B cell (primary cell): ENCODE data around the gene MAPT. TPM values are rescaled to one million over a fixed set of nuclear protein-coding genes. Genes with fewer than 3 reads are reported as not detected.

Experiments
- ATAC-seq: fragments of 200-7000 bp; cut with Tn5 transposase; one replicate; pipeline ENCODE4 v1.10.0; 2021; ENCODE audit warnings: low read depth, mild to moderate bottlenecking, moderate number of reproducible peaks, moderate library complexity
- CTCF ChIA-PET: fragments of 350-600 bp; sonication (Branson Sonifier 250); formaldehyde crosslinking; loops from one replicate; lab custom pipeline; 2021; ENCODE audit warnings: antibody characterized with exemption, inconsistent platforms; lab: Charles Lee
- POLR2A ChIA-PET: fragments of 350-600 bp; sonication (Branson Sonifier 250); formaldehyde crosslinking; loops from one replicate; lab custom pipeline; 2021; ENCODE audit warnings: antibody characterized with exemption; lab: Charles Lee
- DNase-seq: peaks from one replicate; pipeline ENCODE4 v3.0.0; 2013
- H2AFZ ChIP-seq: 2 replicates; pipeline ENCODE4 v1.6.1; 2012; ENCODE audit warnings: mild to moderate bottlenecking, low read depth, low read length; ENCODE audit not compliant: insufficient read depth, poor library complexity, severe bottlenecking
- H3K27ac ChIP-seq, 2 donors: 1 replicate in 1 of 2; 2 replicates in 1 of 2; pipeline ENCODE4 v1.5.1; 2012 to 2013; ENCODE audit warnings: low read length in 2 of 2, mild to moderate bottlenecking in 2 of 2, moderate library complexity in 1 of 2
- H3K27me3 ChIP-seq, 4 experiments: fragments of 200-600 bp in 1 of 4; sonication (generic) in 1 of 4; replicated peaks in 1 of 4; 1 replicate in 2 of 4; 2 replicates in 2 of 4; pipeline versions ENCODE4 v1.6.1 to v1.7.0; 2013 to 2016; ENCODE audit warnings: low read length in 3 of 4, mild to moderate bottlenecking in 2 of 4, mixed read lengths in 1 of 4, moderate library complexity in 1 of 4; ENCODE audit not compliant: insufficient read depth in 4 of 4, control insufficient read depth in 3 of 4; ENCODE audit errors: control extremely low read depth in 1 of 4
- H3K36me3 ChIP-seq, 2 experiments: replicated peaks in 1 of 2; 1 replicate in 1 of 2; 2 replicates in 1 of 2; pipeline versions ENCODE4 v1.6.1 to v1.7.1; 2013; ENCODE audit warnings: low read length in 1 of 2; ENCODE audit not compliant: insufficient read depth in 2 of 2, control insufficient read depth in 1 of 2; ENCODE audit errors: control extremely low read depth in 1 of 2, extremely low read depth in 1 of 2
- H3K4me1 ChIP-seq, 2 donors: fragments of 200-600 bp in 1 of 2; sonication (generic) in 1 of 2; 1 replicate in 1 of 2; 2 replicates in 1 of 2; pipeline versions ENCODE4 v1.5.1 to v1.6.1; 2013 to 2017; ENCODE audit warnings: low read length in 2 of 2; ENCODE audit not compliant: control insufficient read depth in 2 of 2, insufficient read depth in 2 of 2
- H3K4me2 ChIP-seq: replicated peaks from 2 replicates; pipeline ENCODE3; 2012; ENCODE audit warnings: mild to moderate bottlenecking, low read depth, low read length; ENCODE audit not compliant: poor library complexity, severe bottlenecking
- H3K4me3 ChIP-seq, 5 experiments: fragments of 200-600 bp in 1 of 5; sonication (generic) in 1 of 5; 1 replicate in 3 of 5; 2 replicates in 2 of 5; pipeline versions ENCODE4 v1.5.1 to v1.7.0; 2011 to 2016; ENCODE audit warnings: low read length in 4 of 5, mild to moderate bottlenecking in 4 of 5, low read depth in 2 of 5, control low read depth in 1 of 5, moderate library complexity in 1 of 5; ENCODE audit not compliant: insufficient read depth in 1 of 5; ENCODE audit errors: control extremely low read depth in 1 of 5, extremely low read depth in 1 of 5
- H3K79me2 ChIP-seq: fragments of 200-600 bp; sonication (generic); one replicate; pipeline ENCODE4 v1.6.0; 2016; ENCODE audit warnings: low read length; ENCODE audit not compliant: control insufficient read depth, insufficient read depth
- H3K9ac ChIP-seq: fragments of 200-600 bp; sonication (generic); 2 replicates; pipeline ENCODE4 v1.6.1; 2017; ENCODE audit warnings: mild to moderate bottlenecking, low read length, moderate library complexity
- H3K9me3 ChIP-seq, 3 donors: one replicate each; pipeline versions ENCODE4 v1.6.1 to v1.7.1; 2013; ENCODE audit warnings: low read length in 2 of 3; ENCODE audit not compliant: control insufficient read depth in 2 of 3, insufficient read depth in 1 of 3; ENCODE audit errors: control extremely low read depth in 1 of 3
- H4K20me1 ChIP-seq: 2 replicates; pipeline ENCODE4 v1.6.0; 2012; ENCODE audit warnings: mild to moderate bottlenecking, low read length; ENCODE audit not compliant: insufficient read depth, control insufficient read depth, poor library complexity, severe bottlenecking
- H3K27ac Mint-ChIP-seq: one replicate; pipeline ENCODE4 v1.8.0; 2021; ENCODE audit warnings: mixed read lengths
- H3K27me3 Mint-ChIP-seq: one replicate; pipeline ENCODE4 v1.8.0; 2021; ENCODE audit warnings: mixed read lengths
- H3K4me1 Mint-ChIP-seq: one replicate; pipeline ENCODE4 v1.8.0; 2021; ENCODE audit warnings: mixed read lengths
- H3K4me3 Mint-ChIP-seq: one replicate; pipeline ENCODE4 v1.8.0; 2021; ENCODE audit warnings: mixed read lengths
- H3K9me3 Mint-ChIP-seq: one replicate; pipeline ENCODE4 v1.8.0; 2022; ENCODE audit warnings: mixed read lengths; ENCODE audit not compliant: insufficient read depth
- CTCF ChIP-seq: fragments of 200-600 bp; IDR thresholded peaks from one replicate; pipeline ENCODE4 v1.8.0; 2022; ENCODE audit warnings: antibody characterized with exemption, mild to moderate bottlenecking
- EZH2 ChIP-seq: IDR thresholded peaks from 2 replicates; pipeline ENCODE4 v1.6.1; 2012; ENCODE audit warnings: borderline replicate concordance, low read depth, mild to moderate bottlenecking, moderate library complexity, low read length; ENCODE audit not compliant: insufficient read depth, poor library complexity, severe bottlenecking
- WGBS: methylation state at CpG from one replicate; pipeline ENCODE4 v1.1.5; 2013; ENCODE audit warnings: missing lambda C conversion rate; ENCODE audit not compliant: insufficient coverage; 5-methylcytosine and 5-hydroxymethylcytosine counted together
- intact Hi-C: fragments of 100-400 bp; cut with micrococcal nuclease; formaldehyde crosslinking; loops from one replicate; pipeline ENCODE4 v1.10.0; 2022
- polyA plus RNA-seq: library from polyadenylated mRNA; depleted of rRNA; stranded (reverse); fragments of >200 nt; gene quantifications from 2 replicates; pipeline ENCODE4 v1.2.3, GENCODE V29; 2012
- total RNA-seq, 2 donors: library from RNA; stranded (reverse); fragments of 120-200 nt in 1 of 2; gene quantifications; 1 replicate in 1 of 2; 2 replicates in 1 of 2; pipeline versions ENCODE4 v1.2.3 to v1.2.4, GENCODE V29; 2013 to 2022

Gene MAPT
- total and polyA plus RNA-seq, 2 donors (not counting 1 experiment from before 2014, with no cell fraction given), result 0.13 to 0.20 TPM

- H3K36me3 ChIP-seq, result no peaks in the 10 kb centered on the region
- H4K20me1 ChIP-seq, result no peaks in the 10 kb centered on the region
- TF ChIP-seq CTCF (no peak), EZH2 (no peak)
- no peak overlapping the region for H3K4me2 ChIP-seq
- intact Hi-C loops, result no loop called here
- CTCF ChIA-PET, result interaction anchor here (0.5 to 2.3 kb wide), 7 partner anchors 8 to 436 kb away, joined by 3 to 6 read pairs (median 3); no protein-coding TSS in a partner anchor
- no peak overlapping the region for H3K4me3 Mint-ChIP-seq
- peaks cover 0 to 21% (median 2%) of the 10 kb centered on the region in 4 experiments for H3K27me3 ChIP-seq
- no peak for ATAC-seq
- no peak for DNase-seq
- POLR2A ChIA-PET, result interaction anchor here (0.6 kb wide), 1 partner anchor 29 kb away, joined by 3 read pairs; no protein-coding TSS in a partner anchor
- H3K27ac Mint-ChIP-seq, result no peak overlapping the region
- H3K27me3 Mint-ChIP-seq, result peaks cover 25% of the 10 kb centered on the region
- H3K79me2 ChIP-seq, result no peaks in the 10 kb centered on the region
- no peaks in the 10 kb centered on the region for H3K4me1 Mint-ChIP-seq
- WGBS, result 78% methylated on average over 3 of the region's 4 CpGs
- no peak overlapping the region for H3K9ac ChIP-seq
- H3K9me3 Mint-ChIP-seq, result no peaks in the 10 kb centered on the region
- peaks cover 0 to 5% (median 0%) of the 10 kb centered on the region in 3 donors for H3K9me3 ChIP-seq
- no peak overlapping the region for H3K4me3 ChIP-seq
- H3K4me1 ChIP-seq, result peaks cover 0 to 2% of the 10 kb centered on the region in 2 donors
- no peak overlapping the region for H3K27ac ChIP-seq
- no peak overlapping the region for H2AFZ ChIP-seq
Measured at GRCh38 chr17:45850011-45850410, 44.3 kb upstream of the MAPT start.

- DNase-seq (no peak), ATAC-seq (no peak)
- TF ChIP-seq CTCF (no peak), EZH2 (no peak)
- no peaks in the 10 kb centered on the region for H3K79me2 ChIP-seq
- no peak overlapping the region for H2AFZ ChIP-seq
- 92% methylated on average over 4 of the region's 5 CpGs for WGBS
- peaks cover 0 to 2% of the 10 kb centered on the region in 2 donors for H3K4me1 ChIP-seq
- H4K20me1 ChIP-seq, result no peaks in the 10 kb centered on the region
- Mint-ChIP-seq H3K4me3 (no peak overlapping the region), H3K27ac (no peak overlapping the region), H3K4me1 (no peaks in the 10 kb centered on the region), H3K27me3 (peaks cover 25% of the 10 kb centered on the region), H3K9me3 (no peaks in the 10 kb centered on the region)
- ChIA-PET CTCF (interaction anchor here (1.4 to 2.3 kb wide), 4 partner anchors 11 to 210 kb away, joined by 3 to 6 read pairs (median 5); no protein-coding TSS in a partner anchor), POLR2A (no interaction called here)
- H3K4me2 ChIP-seq, result no peak overlapping the region
- H3K4me3 ChIP-seq, result no peak overlapping the region
- H3K27ac ChIP-seq, result no peak overlapping the region
- peaks cover 0 to 21% (median 3%) of the 10 kb centered on the region in 4 experiments for H3K27me3 ChIP-seq
- H3K9ac ChIP-seq, result no peak overlapping the region
- no peaks in the 10 kb centered on the region for H3K36me3 ChIP-seq
- intact Hi-C loops, result no loop called here
- H3K9me3 ChIP-seq, result peaks cover 0 to 10% (median 0%) of the 10 kb centered on the region in 3 donors
Measured at GRCh38 chr17:45850468-45850867, 43.9 kb upstream of the MAPT start.
